OCI-LY3 (cell line): ENCODE results near the gene TRIO.

Source experiments
- H2AFZ ChIP-seq: fragments of 200-600, 300-600 bp; shearing (Covaris generic); 2 replicates; pipeline ENCODE4 v1.6.0; 2014; ENCODE audit warnings: antibody characterized with exemption, low read depth, low read length
- H3K27ac ChIP-seq: fragments of 200-600, 300-600 bp; sonication (generic); 2 replicates; pipeline ENCODE4 v1.5.1; 2014; ENCODE audit warnings: mild to moderate bottlenecking, low read length, moderate library complexity, mixed read lengths
- H3K27me3 ChIP-seq: fragments of 200-600, 300-600 bp; sonication (generic); 2 replicates; pipeline ENCODE4 v1.6.1; 2014; ENCODE audit warnings: low read depth, low read length, mixed read lengths
- H3K36me3 ChIP-seq: fragments of 200-600, 300-600 bp; sonication (generic); replicated peaks from 2 replicates; pipeline ENCODE3; 2014; ENCODE audit warnings: low read depth, low read length, mixed read lengths
- H3K4me1 ChIP-seq: fragments of 300-600, 200-600 bp; sonication (generic); 2 replicates; pipeline ENCODE4 v1.6.1; 2014; ENCODE audit warnings: low read length, mixed read lengths
- H3K4me2 ChIP-seq: fragments of 200-600, 300-600 bp; sonication (generic); 2 replicates; pipeline ENCODE4 v1.6.1; 2014; ENCODE audit warnings: low read length, mixed read lengths
- H3K4me3 ChIP-seq: fragments of 300-600, 200-600 bp; sonication (generic); 2 replicates; pipeline ENCODE4 v1.5.1; 2014; ENCODE audit warnings: antibody characterized with exemption, mild to moderate bottlenecking, low read length, moderate library complexity
- H3K79me2 ChIP-seq: fragments of 300-600, 200-600 bp; shearing (Covaris generic); 2 replicates; pipeline ENCODE4 v1.6.1; 2014; ENCODE audit warnings: mild to moderate bottlenecking, low read length, mixed read lengths
- H3K9ac ChIP-seq: fragments of 300-600, 200-600 bp; shearing (Covaris generic); 2 replicates; pipeline ENCODE4 v1.6.0; 2014; ENCODE audit warnings: mild to moderate bottlenecking, low read length, moderate library complexity
- H3K9me3 ChIP-seq: fragments of 200-600, 300-600 bp; shearing (Covaris generic); 2 replicates; pipeline ENCODE4 v1.6.1; 2014; ENCODE audit warnings: low read length, mixed read lengths; ENCODE audit not compliant: insufficient read depth
- H4K20me1 ChIP-seq: fragments of 200-600, 300-600 bp; sonication (generic); 2 replicates; pipeline ENCODE4 v1.6.1; 2016; ENCODE audit warnings: low read length, mixed read lengths; ENCODE audit not compliant: insufficient read depth
- CTCF ChIP-seq: fragments of 200-600, 300-600 bp; sonication (generic); IDR thresholded peaks from 2 replicates; pipeline ENCODE4 v1.5.1; 2014; ENCODE audit warnings: antibody characterized with exemption, low read length, low read depth
- EZH2phosphoT487 ChIP-seq: fragments of 200-600 bp; shearing (Covaris generic); IDR thresholded peaks from 2 replicates; pipeline ENCODE4 v1.6.1; 2018; ENCODE audit warnings: antibody characterized with exemption, mixed run types, low read depth

TRIO gene

GRCh38 chr5:14108170-14108996 is 34.8 kb upstream of the TRIO start:
- H3K79me2 ChIP-seq: no peaks in the 10 kb centered on the region
- H4K20me1 ChIP-seq: no peaks in the 10 kb centered on the region
- peaks cover 9% of the 10 kb centered on the region for H3K4me1 ChIP-seq
- H3K9me3 ChIP-seq: no peaks in the 10 kb centered on the region
- H3K4me2 ChIP-seq: peak overlapping the region; percentile 71
- no peak overlapping the region for H2AFZ ChIP-seq
- no peaks in the 10 kb centered on the region for H3K27me3 ChIP-seq
- no peaks in the 10 kb centered on the region for H3K36me3 ChIP-seq
- H3K27ac ChIP-seq: no peak overlapping the region
- H3K4me3 ChIP-seq: peak overlapping the region; percentile 60
- TF ChIP-seq EZH2phosphoT487 (no peak), CTCF (peak; percentile 47; the same call in 1 of the 2 replicates)
- 0 out of 2 replicates have a peak overlapping the region, but pooled peaks have one; percentile 32 for H3K9ac ChIP-seq

- H4K20me1 ChIP-seq: no peaks in the 10 kb centered on the region
- H2AFZ ChIP-seq: no peak overlapping the region
- H3K4me3 ChIP-seq: peak overlapping the region; percentile 60
- no peaks in the 10 kb centered on the region for H3K79me2 ChIP-seq
- no peak for TF ChIP-seq CTCF
- H3K9ac ChIP-seq: 0 out of 2 replicates have a peak overlapping the region, but pooled peaks have one; percentile 32
- no peak overlapping the region for H3K27ac ChIP-seq
- H3K4me2 ChIP-seq: peak overlapping the region; percentile 71
- peaks cover 9% of the 10 kb centered on the region for H3K4me1 ChIP-seq
- no peaks in the 10 kb centered on the region for H3K27me3 ChIP-seq
- no peaks in the 10 kb centered on the region for H3K9me3 ChIP-seq
- no peaks in the 10 kb centered on the region for H3K36me3 ChIP-seq
Observed at GRCh38 chr5:14109041-14109747, 33.9 kb upstream of the TRIO start.

- Histone ChIP-seq H3K27ac (no peak overlapping the region), H3K9ac (no peak overlapping the region)
- TF ChIP-seq EZH2phosphoT487 (no peak), CTCF (no peak)
Observed at GRCh38 chr5:14109771-14110170, 33.4 kb upstream of the TRIO start.

GRCh38 chr5:14110196-14110595 is 32.9 kb upstream of the TRIO start:
- H4K20me1 ChIP-seq: no peaks in the 10 kb centered on the region
- no peak overlapping the region for H3K9ac ChIP-seq
- H3K36me3 ChIP-seq: no peaks in the 10 kb centered on the region
- H3K27me3 ChIP-seq: no peaks in the 10 kb centered on the region
- H3K27ac ChIP-seq: no peak overlapping the region
- H3K4me3 ChIP-seq: no peak overlapping the region
- H3K79me2 ChIP-seq: no peaks in the 10 kb centered on the region
- TF ChIP-seq CTCF (no peak), EZH2phosphoT487 (no peak)
- no peak overlapping the region for H2AFZ ChIP-seq
- no peaks in the 10 kb centered on the region for H3K9me3 ChIP-seq
- peaks cover 9% of the 10 kb centered on the region for H3K4me1 ChIP-seq
- no peak overlapping the region for H3K4me2 ChIP-seq

More at GRCh38 chr5:14109771-14110170, 33.4 kb upstream of the TRIO start:
- Histone ChIP-seq H3K9me3 (no peaks in the 10 kb centered on the region), H3K79me2 (no peaks in the 10 kb centered on the region), H3K4me2 (no peak overlapping the region), H3K4me1 (peaks cover 9% of the 10 kb centered on the region), H4K20me1 (no peaks in the 10 kb centered on the region), H3K36me3 (no peaks in the 10 kb centered on the region), H2AFZ (no peak overlapping the region), H3K4me3 (no peak overlapping the region), H3K27me3 (no peaks in the 10 kb centered on the region)
